ENCODE data around the gene ZNF182.

- TF ChIP-seq, protein P1, sequence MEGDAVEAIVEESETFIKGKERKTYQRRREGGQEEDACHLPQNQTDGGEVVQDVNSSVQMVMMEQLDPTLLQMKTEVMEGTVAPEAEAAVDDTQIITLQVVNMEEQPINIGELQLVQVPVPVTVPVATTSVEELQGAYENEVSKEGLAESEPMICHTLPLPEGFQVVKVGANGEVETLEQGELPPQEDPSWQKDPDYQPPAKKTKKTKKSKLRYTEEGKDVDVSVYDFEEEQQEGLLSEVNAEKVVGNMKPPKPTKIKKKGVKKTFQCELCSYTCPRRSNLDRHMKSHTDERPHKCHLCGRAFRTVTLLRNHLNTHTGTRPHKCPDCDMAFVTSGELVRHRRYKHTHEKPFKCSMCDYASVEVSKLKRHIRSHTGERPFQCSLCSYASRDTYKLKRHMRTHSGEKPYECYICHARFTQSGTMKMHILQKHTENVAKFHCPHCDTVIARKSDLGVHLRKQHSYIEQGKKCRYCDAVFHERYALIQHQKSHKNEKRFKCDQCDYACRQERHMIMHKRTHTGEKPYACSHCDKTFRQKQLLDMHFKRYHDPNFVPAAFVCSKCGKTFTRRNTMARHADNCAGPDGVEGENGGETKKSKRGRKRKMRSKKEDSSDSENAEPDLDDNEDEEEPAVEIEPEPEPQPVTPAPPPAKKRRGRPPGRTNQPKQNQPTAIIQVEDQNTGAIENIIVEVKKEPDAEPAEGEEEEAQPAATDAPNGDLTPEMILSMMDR (IDR thresholded peaks at IDR 0.05) = no peak
- TF ChIP-seq POLR2A (IDR thresholded peaks at IDR 0.05) = no peak
- no peak for TF ChIP-seq POLR2AphosphoS5 (IDR thresholded peaks at IDR 0.05)
These were observed 860 bp downstream of the ZNF182 start for GRCh38 chrX:48002929-48003328.

Data from breast epithelium (tissue), 3 donors.